ENCODE measurements around the gene BEAN1. TPM values are rescaled to one million over a fixed set of nuclear protein-coding genes. Genes with fewer than 3 reads are reported as not detected.

Gene BEAN1
- total RNA-seq, 1 donor, result 0.36 TPM

GRCh38 chr16:66521951-66522771 lies 95.1 kb downstream of the BEAN1 start:
- Histone ChIP-seq H2AFZ (ENCODE audit: low read length) (no peak overlapping the region), H3K27me3 (ENCODE audit: insufficient read depth, low read length) (no peaks in the 10 kb centered on the region), H3K9me3 (ENCODE audit: low read depth, low read length) (no peaks in the 10 kb centered on the region), H3K36me3 (ENCODE audit: insufficient read depth, low read length) (peaks cover 12% of the 10 kb centered on the region), H3K4me2 (ENCODE audit: insufficient read depth, low read length) (peak overlapping the region; percentile 44), H4K20me1 (ENCODE audit: insufficient read depth, low read length) (peaks cover 2% of the 10 kb centered on the region), H3K27ac (ENCODE audit: low read depth, low read length) (peak overlapping the region; percentile 40), H3K79me2 (ENCODE audit: insufficient read depth, low read length) (peaks cover 2% of the 10 kb centered on the region), H3K4me3 (ENCODE audit: insufficient read depth, low read length) (no peak overlapping the region), H3K4me1 (ENCODE audit: insufficient read depth, low read length) (peaks cover 22% of the 10 kb centered on the region)
- DNase-seq (ENCODE audit: insufficient read length, low spot score, missing footprints), result peak; percentile 89
- no peak for TF ChIP-seq CTCF (IDR thresholded peaks at IDR 0.05; ENCODE audit: extremely low read depth, low read depth, low read length)

- no peak overlapping the region for H3K27ac ChIP-seq (ENCODE audit: low read depth, low read length)
- H3K9me3 ChIP-seq (ENCODE audit: low read depth, low read length), result no peaks in the 10 kb centered on the region
- no peak for TF ChIP-seq CTCF (IDR thresholded peaks at IDR 0.05; ENCODE audit: extremely low read depth, low read depth, low read length)
- H3K4me3 ChIP-seq (ENCODE audit: insufficient read depth, low read length), result no peak overlapping the region
- no peak for DNase-seq (ENCODE audit: insufficient read length, low spot score, missing footprints)
- H4K20me1 ChIP-seq (ENCODE audit: insufficient read depth, low read length), result peaks cover 2% of the 10 kb centered on the region
- H3K27me3 ChIP-seq (ENCODE audit: insufficient read depth, low read length), result no peaks in the 10 kb centered on the region
- no peak overlapping the region for H3K4me2 ChIP-seq (ENCODE audit: insufficient read depth, low read length)
- peaks cover 13% of the 10 kb centered on the region for H3K36me3 ChIP-seq (ENCODE audit: insufficient read depth, low read length)
- peaks cover 2% of the 10 kb centered on the region for H3K79me2 ChIP-seq (ENCODE audit: insufficient read depth, low read length)
- H2AFZ ChIP-seq (ENCODE audit: low read length), result no peak overlapping the region
- peaks cover 15% of the 10 kb centered on the region for H3K4me1 ChIP-seq (ENCODE audit: insufficient read depth, low read length)
Observed at GRCh38 chr16:66522816-66523590, 95.9 kb downstream of the BEAN1 start.

GRCh38 chr16:66523861-66524354 lies 96.8 kb downstream of the BEAN1 start:
- Histone ChIP-seq H3K27ac (ENCODE audit: low read depth, low read length) (no peak overlapping the region), H3K4me1 (ENCODE audit: insufficient read depth, low read length) (peaks cover 15% of the 10 kb centered on the region), H3K4me2 (ENCODE audit: insufficient read depth, low read length) (no peak overlapping the region), H3K36me3 (ENCODE audit: insufficient read depth, low read length) (peaks cover 22% of the 10 kb centered on the region), H3K79me2 (ENCODE audit: insufficient read depth, low read length) (peaks cover 2% of the 10 kb centered on the region), H3K27me3 (ENCODE audit: insufficient read depth, low read length) (no peaks in the 10 kb centered on the region), H3K9me3 (ENCODE audit: low read depth, low read length) (no peaks in the 10 kb centered on the region), H3K4me3 (ENCODE audit: insufficient read depth, low read length) (no peak overlapping the region), H2AFZ (ENCODE audit: low read length) (no peak overlapping the region), H4K20me1 (ENCODE audit: insufficient read depth, low read length) (peaks cover 2% of the 10 kb centered on the region)
- no peak for DNase-seq (ENCODE audit: insufficient read length, low spot score, missing footprints)
- no peak for TF ChIP-seq CTCF (IDR thresholded peaks at IDR 0.05; ENCODE audit: extremely low read depth, low read depth, low read length)

All from osteoblast (primary cell).